HG03175 (cell line): ENCODE data around the gene PALLD.
"Not testable (repeated sequence)": the region's sequence is repeated elsewhere in the genome, so short reads cannot be mapped to it uniquely, and the experiment has no call there.

ENCODE experiments used
- ATAC-seq: cut with Tn5 transposase; IDR thresholded peaks from one replicate; pipeline ENCODE4 v1.9.1; 2021; ENCODE audit warnings: mild to moderate bottlenecking, moderate library complexity; ENCODE audit not compliant: unreplicated experiment

Gene PALLD

GRCh38 chr4:168777277-168777965 lies 280.6 kb downstream of the PALLD start:
- no peak for ATAC-seq

GRCh38 chr4:168781341-168781740 lies 284.5 kb downstream of the PALLD start:
- ATAC-seq: no peak

- no peak for ATAC-seq
Observed at GRCh38 chr4:168781926-168782325, 285.1 kb downstream of the PALLD start.

DNA sequence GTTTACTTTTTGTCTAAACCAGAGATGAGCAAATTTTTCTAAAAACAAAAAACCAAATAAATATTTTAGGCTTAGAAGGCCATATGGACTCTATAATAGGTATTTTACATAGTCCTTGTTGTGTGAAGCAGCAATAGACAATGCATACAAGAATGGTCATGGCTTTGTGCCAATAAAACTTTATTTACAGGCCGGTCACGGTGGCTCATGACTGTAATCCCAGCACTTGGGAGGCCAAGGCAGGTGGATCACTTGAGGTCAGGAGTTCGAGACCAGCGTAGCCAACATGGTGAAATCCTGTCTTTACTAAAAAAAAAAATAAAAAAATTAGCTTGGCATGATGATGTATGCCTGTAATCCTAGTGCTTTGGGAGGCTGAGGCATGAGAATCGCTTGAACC lies 285.6 kb downstream of the PALLD start:
- ATAC-seq: no peak

DNA sequence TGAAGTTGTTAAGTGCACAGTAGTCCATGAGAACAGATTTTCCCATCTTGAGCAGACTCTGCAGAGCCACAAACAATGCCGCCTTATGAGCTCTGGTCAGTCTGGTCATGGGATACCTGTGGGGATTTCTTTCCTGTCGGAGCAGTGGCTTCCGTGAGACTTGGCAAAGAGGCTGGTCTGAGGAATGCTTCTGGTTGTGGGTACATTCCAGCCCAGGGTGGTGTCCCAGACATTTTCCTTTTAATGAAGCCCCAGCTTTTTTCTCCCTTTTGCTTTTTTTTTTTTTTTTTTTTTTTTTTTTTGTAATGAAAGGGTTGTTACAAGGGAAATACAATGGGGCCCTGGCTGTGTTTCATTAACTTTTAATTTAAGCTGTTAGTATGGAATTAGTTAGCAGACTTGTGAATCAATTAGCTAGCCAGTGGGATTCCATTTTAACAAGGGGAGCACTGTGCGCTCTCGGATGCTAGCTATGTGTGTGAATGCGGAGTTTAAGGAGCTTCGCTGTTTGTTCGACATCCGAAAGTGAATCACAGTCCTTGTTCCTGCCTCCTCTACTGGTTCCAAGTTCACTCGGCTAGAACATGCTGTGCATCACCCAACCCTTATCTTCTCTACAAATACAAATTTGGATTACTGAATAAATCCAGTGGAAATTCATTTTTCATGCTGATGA lies 288.1 kb downstream of the PALLD start:
- ATAC-seq: no peak

DNA sequence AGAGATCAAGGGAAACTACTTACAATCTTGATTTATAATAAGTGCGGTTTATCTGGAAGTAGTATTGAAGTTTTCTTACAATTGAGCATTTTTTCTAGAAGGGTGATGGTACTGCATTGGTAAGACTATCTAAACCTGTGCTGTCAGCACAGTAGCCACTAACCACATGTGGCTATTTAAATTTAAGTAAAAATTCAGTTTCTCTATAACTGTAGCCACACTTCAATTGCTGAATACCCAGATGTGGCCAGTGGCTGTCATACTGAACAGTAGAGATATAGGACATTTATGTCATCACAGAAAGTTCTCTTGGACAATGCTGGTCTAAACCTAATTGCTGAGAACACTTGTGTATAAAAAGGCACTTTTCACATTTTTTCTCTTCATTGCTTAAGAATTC lies 290.5 kb downstream of the PALLD start:
- no peak for ATAC-seq

- ATAC-seq: no peak
Observed at GRCh38 chr4:168787801-168788595, 291.1 kb downstream of the PALLD start.

GRCh38 chr4:168790898-168791297 lies 294.0 kb downstream of the PALLD start:
- no peak for ATAC-seq

- no peak for ATAC-seq
Observed at GRCh38 chr4:168791376-168791775, 294.5 kb downstream of the PALLD start.

GRCh38 chr4:168793542-168793941 lies 296.7 kb downstream of the PALLD start:
- ATAC-seq: no peak

- no peak for ATAC-seq
Observed at GRCh38 chr4:168794092-168794707, 297.3 kb downstream of the PALLD start.

DNA sequence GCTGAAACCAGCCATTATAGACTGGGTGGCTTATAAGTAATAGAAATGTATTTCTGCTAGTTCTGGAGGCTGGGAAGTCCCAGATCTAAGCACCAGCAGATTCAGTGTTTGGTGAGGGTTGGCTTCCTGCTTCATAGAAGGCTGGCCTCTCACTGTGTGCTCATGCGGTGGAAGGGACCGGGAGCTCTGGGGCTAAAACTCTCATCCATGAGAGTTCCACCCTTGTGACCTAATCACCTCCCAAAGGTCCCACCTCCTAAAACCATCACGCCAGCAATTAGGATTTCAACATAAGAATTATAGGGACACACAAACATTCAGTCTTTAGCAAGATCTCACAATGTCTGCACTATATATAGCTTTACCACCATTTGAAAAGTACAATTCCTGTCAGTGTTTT lies 298.0 kb downstream of the PALLD start:
- no peak for ATAC-seq

DNA sequence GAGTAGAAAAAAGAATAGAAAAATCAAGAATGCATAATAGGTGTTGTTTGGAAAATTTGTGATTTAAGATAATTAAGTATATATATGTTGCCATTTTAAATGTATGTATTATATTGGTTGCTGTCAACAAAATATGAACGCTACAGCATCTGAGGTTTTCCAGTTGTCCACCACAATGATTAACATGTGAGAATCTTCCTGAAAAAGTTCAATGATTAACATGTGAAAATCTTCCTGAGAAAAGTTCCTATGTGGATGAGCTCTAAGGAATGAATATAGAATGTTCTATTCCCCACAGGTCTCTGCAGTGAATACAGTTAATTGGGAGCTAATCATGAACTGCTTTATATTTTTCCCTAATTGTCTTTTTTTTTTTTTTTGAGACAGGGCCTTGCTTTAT lies 298.5 kb downstream of the PALLD start:
- ATAC-seq: no peak

DNA sequence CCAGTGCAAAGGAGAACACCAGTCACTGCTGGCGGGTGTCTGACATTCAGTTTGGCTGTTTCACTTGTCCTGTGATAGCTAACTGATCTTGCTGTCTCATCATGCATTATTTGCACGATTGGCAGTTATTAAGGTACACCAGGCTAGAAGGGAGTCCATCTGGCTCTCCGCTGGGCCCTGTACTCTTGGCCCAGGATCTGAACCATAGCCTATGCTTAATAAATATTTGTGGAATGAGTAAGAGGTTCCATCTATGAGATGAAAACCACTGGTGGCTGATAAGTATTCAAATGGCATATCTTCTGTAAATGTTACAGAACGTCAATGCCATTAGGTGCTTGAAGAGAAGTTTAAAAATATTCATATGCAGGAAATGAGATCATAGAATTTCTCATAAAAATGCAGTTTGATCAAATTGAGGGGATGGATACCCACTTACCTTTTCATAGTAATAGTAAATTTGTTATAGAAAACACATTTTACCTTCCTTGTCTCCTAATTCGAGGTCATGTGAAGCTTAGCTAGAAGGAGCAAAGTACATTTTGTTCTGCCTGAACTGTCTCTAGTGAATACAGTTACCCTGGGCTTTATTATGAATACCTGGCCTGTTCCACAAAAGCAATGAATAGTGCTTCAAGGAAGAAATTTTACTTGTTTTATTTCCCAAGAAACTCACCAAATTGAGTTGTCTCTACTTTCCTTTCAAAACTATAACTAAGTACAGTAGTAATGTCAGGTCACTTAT lies 299.7 kb downstream of the PALLD start:
- ATAC-seq: no peak

DNA sequence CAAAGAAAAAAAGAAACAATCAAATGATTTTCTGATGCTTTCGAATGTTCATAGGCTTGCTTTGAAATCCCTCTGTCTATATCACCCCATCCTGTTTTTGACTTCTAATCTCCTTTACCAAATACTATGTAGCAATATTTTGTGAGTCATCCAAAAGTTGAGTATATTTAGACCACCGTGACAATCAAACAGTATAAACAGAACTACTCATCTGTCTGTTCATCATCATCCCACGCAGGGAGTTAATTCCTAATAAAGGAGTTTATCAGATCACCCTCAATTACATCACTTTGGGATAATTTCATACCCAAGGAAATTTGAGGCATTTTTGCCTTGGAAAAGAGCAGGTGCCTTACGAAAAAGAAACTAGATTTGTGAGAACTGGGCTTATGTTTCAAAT lies 300.3 kb downstream of the PALLD start:
- ATAC-seq: no peak

GRCh38 chr4:168797738-168798375 lies 301.0 kb downstream of the PALLD start:
- no peak for ATAC-seq

GRCh38 chr4:168800926-168801325 lies 304.1 kb downstream of the PALLD start:
- no peak for ATAC-seq

DNA sequence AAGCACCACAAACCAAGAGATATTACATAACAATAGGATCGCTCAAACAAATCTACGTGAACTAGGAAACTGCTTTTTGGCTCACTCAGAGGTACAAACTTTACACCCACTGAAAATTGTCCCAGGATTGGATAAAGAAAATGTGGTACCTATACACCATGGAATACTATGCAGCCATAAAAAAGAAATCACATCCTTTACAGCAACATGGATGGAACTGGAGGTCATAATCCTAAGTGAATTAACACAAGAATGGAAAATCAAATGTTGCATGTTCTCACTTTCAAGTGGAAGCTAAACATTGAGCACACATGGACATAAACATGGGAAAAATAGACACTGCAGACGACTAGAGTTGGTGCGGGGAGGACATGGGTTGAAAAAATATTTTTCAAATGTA lies 305.4 kb downstream of the PALLD start:
- no peak for ATAC-seq

DNA sequence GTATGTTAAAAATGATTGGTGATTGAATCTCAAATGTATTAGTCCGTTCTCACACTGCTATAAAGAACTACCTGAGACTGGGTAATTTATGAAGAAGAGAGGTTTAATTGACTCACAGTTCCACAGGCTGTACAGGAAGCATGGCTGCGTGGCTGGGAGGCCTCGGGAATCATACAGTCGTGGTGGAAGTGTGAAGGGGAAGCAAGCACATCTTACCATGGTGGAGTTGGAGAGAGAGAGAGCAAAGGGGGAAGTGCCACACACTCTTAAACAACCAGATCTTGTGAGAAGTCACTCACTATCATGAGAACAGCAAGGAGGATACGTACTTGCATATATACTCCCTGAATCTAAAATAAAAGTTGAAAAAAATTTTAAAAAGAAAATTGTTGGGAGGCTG lies 306.2 kb downstream of the PALLD start:
- ATAC-seq: not testable (repeated sequence)

GRCh38 chr4:168803732-168804131 lies 306.9 kb downstream of the PALLD start:
- ATAC-seq: no peak
